Activated CD4-positive, alpha-beta T cell treated with anti-CD3 and anti-CD28 coated beads, Interleukin-2, amount 50 U/mL, for 4 hours (primary cell): Measurements from ENCODE around the gene TMCC1.
"Not testable (repeated sequence)": the region's sequence is repeated elsewhere in the genome, so short reads cannot be mapped to it uniquely, and the experiment has no call there.

Experiments used
- DNase-seq, 2 experiments: peaks; one replicate each; pipeline ENCODE4 v3.0.0-alpha.2; 2020

TMCC1 gene

GRCh38 chr3:129673897-129674797, 219.4 kb downstream of the TMCC1 start:
- DNase-seq: no peak

DNA sequence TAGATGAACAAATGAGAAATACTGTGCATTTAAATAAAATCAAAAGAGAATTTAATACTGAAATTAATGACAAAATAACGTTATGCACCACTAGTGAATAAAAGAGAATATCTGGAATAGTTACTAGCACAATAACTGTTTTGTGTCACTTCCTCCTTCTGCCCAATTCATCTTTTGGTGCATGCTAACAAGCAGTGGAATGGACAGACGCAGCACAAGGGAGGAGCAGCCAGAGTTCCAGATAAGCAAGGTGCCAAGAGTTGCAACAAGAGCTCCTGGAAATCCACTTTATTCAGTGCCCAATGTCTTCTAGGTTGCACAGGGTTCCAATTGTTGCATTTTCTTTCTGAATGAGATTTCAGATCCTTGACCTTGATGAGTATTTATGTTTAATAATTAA, 220.5 kb downstream of the TMCC1 start:
- DNase-seq: no peak

GRCh38 chr3:129672412-129672811, 221.1 kb downstream of the TMCC1 start:
- no peak for DNase-seq

DNA sequence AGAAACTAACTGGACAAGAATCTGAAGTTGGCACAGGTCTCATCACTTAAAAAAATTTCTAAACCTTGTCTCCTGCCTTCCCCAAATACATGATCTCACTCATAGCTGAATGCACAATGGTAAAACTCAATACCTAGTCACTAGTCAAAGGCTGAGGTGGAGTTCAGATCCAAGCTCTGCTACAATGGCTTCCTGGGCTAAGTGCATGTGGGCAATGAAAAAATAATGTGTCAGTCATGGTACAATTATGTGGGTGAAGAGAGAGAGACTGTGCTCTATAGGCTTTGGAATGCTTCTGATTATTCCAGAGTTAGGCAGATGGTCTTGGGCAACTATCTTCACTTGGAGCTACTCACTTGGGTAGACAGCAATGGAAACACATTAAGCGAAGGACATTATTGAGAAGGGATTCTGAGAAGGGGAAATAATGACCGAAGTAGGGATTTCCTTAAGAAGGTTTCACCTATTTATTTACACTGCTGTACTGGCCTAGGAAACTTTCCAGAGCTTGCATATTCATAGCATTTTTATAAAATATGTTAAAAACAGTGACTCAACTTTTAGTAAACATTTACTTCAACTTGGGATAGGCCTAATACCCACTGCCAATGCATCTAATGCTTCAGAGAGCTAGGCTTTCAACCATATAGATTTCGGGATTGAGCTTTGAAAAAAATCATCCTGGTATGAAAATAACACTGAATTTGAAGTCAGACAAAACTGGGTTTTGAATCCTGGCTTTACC, 228.3 kb downstream of the TMCC1 start:
- no peak for DNase-seq

DNA sequence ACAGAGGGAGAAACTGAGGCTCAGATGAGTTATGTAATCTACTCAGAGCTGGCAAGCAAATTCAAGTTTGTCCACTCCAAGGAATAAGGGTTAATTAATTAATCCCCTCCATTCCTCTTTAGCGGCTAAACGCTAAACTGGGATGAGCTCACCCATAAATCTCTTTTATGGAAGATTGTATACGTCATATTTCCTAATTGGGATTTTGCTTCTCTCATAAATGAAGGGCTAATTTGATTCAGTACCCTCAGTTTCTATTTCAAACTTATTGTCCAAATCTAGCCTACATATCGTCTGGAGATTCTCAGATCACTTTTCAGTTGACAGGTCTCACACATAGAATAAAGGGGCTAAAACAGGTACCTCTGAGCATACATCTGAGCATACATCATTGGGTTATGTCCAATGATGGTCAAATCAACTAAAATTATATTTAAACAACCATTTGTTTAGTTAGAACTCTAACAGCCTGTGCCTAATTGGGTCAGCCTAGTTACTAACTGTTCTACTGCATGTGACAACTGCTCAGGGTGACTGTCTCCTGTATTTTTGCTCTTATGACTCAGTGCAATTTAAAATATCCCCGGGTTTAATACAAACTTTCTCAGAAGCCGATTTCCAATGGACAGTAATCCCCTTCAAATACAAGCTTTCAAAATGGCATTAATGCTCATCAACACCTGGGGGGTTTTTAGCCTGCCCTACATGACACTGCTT, 229.4 kb downstream of the TMCC1 start:
- no peak for DNase-seq

- no peak for DNase-seq
These were observed 230.5 kb downstream of the TMCC1 start for GRCh38 chr3:129663045-129663446.

- no peak for DNase-seq
These were observed 231.3 kb downstream of the TMCC1 start for GRCh38 chr3:129662191-129662608.

- DNase-seq: no peak
These were observed 231.7 kb downstream of the TMCC1 start for GRCh38 chr3:129661766-129662165.

DNA sequence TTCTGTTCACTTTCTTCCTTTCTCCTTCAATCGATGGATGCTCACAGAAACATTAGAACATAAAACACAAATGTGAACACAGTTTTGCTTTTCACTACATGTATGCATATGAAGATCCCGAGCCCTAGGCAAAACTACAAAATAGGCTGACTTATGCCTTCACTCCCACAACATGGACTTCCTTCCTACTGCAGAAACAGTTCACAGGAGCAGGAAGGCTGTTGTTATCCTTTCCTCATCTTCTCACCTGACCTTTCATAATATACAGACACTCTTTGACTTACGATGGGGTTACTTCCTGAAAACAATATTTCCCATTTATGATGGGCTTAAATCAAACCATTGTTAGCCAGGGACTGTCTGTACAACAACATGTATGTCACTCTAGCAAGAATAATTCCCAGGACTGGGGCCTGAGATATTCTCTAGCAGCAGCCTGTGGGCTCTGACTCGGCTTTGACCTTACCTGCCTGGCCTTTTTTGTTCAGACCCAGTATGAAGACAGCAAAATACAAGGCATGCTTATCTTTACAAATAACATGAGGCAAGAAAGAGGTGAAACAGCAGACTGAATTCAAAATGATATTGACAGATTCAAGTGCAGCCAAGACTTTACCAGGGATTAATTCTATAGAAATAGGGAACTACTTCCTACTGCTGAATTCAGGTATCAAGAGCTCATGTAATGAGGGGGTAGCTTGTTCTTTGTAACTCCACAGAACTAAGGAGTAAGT, 235.2 kb downstream of the TMCC1 start:
- no peak for DNase-seq

DNA sequence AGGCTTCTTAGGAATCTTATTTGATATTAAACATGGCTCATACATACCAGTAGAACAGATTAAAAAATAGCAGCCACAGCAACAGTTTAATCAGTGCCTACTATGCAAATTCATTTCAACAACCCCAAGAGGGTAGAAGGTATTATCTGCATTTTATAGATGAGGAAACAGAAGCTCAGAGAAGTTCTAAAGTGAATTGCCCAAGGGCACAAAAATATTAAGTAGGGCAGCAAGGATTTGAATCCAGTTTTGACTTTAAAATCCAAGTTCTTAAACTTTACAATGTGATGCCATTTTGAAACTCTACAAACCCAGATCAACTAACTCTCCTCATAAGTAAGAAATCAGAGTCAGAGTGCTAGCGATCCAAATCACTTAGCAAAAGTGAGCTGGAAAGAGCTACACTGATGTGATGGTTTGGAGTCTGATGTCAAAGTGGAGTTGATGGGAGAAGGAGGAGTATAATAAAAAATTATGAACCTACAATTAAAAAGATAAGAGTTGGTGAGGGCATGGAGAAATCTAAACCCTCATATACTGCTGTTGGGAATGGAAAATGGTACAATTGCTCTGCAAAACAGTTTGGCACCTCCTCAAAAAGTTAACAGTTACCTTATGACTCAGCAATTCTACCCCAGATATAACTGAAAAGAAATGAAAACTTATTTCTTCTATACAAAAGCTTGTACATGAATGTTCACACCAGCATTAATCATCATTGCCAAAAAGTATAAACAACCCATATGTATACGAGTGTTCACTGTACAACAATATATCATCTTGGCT, 236.1 kb downstream of the TMCC1 start:
- no peak for DNase-seq

DNA sequence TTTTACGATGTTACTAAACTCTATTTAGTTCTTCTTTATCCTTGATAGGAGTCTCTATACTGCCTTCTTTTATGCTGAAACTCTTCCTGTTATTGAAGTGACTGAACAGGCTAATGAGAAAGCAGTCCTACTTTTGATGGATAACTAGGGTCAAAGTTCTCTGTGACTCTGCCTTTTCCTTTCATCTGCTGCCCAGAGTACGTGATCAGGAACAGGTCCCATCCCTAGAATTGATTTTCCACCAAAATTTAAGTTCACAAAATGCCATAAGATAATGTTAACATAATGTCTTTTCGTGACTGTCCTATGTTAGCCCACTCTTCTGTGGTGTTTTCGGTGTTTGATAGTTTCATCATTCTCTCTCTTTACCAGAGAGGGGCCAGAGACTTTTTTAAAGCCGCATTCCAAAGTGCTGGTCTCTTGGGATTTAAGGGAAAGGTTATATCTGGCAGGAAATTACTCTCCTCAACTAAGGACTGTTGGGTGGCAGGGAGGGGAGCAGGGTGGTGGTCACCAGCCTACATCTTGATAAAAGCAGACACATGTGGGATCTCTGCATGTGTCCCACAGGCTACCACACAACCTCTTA, 236.8 kb downstream of the TMCC1 start:
- DNase-seq: no peak

- DNase-seq: no peak
These were observed 238.2 kb downstream of the TMCC1 start for GRCh38 chr3:129655291-129655700.

DNA sequence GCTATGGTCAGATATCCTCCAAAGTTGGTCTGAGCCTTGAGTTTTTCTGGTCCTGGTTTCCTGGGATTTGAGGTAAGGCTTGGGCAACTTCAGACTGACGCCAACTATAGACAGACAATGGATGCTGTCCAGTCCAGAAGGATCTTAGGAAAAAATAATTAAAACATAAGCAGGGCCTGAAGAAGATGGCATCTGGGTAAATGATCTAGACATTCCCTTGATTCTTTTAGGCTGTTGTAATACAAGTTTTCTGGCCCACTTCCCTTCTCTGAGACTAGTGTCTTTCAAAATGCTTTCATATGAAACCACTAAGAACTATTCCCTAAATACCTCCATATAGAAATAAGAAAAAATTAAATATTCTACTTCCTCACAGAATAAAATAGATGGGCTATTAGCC, 239.4 kb downstream of the TMCC1 start:
- no peak for DNase-seq

DNA sequence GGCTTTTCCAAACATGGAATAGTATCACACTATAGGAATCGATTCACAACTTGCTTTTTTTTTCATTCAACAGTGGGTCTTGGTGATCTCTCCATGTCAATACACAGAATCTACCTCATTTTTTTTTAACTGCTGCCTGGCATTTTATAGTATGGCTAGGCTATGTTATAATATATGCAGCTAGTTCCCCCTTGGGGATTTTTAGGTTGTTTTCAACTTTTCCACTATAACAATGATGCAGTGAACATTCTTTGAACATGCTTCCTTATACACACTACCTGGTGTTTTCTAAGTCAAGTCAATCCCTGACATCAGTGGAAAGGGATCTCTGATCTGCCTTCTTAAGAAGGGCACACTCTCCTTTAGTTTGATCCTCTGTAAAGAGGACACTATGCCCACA, 240.5 kb downstream of the TMCC1 start:
- DNase-seq: no peak

- DNase-seq: no peak
These were observed 241.9 kb downstream of the TMCC1 start for GRCh38 chr3:129651435-129652202.

- DNase-seq: peak; percentile 48 to 50
These were observed 243.1 kb downstream of the TMCC1 start for GRCh38 chr3:129650256-129650872.

DNA sequence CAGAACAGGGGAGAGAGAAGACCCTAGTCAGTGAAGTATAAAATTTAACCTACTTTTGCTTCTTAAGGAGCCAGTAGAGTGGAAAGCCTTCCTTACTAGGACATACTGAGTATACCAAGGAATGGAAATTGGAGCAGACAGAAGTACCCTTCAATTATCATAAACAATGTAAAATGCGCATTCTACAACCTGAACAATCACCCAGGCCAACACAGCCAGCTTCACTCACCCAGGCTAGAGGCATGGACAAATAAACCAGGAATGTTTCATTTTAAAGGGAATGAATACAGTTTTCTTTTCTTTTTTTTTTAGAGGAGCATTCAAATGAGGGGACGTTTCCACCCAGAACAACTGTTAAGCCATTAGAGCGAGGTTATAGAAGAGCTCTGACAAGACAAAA, 245.1 kb downstream of the TMCC1 start:
- no peak for DNase-seq

DNA sequence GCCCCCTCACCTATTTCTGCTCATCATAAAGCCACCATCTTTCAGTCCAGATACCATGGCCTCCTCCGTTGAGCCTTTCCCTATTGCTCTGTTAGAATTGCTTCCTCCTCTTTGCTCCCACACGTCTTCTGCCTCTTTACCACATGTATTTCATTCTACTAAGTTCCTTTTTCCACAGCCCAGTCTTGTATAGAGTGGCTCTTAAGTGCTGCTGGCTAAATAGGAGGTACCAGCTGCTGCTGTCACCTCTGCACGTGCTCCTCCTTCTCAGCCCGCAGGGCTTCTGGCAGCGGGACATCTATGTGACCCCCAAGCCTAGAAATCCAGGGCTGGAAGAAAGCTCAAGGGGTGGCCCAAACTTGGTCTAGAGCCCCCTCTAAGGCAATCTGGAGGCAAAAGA, 248.2 kb downstream of the TMCC1 start:
- no peak for DNase-seq

DNA sequence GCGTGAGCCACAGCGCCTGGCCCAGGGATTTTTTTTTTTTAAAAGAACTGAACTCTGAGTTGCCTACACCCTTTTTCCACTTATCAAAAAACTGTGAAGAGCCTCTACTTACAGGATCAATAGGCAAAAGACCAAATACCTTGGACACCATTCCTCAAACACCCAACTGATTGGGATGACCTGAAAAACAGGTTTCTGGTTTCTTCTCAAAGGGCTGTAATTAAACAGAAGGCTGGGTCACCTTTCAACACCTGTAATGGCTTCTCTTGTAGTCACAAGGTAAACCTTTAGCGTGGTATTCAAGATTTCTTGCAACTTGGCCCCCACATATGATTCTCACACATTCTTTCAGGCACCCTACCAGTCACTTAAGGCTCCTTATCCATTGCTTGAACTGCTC, 248.7 kb downstream of the TMCC1 start:
- DNase-seq: no peak

- not testable (repeated sequence) for DNase-seq
These were observed 251.8 kb downstream of the TMCC1 start for GRCh38 chr3:129641567-129642260.
